Gastroesophageal sphincter (tissue), 4 donors: ENCODE measurements around the gene EHMT1. TPM values are rescaled to one million over a fixed set of nuclear protein-coding genes. Genes with fewer than 3 reads are reported as not detected.

Source experiments
- ATAC-seq: fragments of 150-250 bp; one replicate; pipeline ENCODE4 v1.9.1; 2016; ENCODE audit warnings: mild to moderate bottlenecking, moderate library complexity
- H3K27ac ChIP-seq, 4 donors: fragments of 200-600 bp; sonication (generic) in 3 of 4; 1 replicate in 3 of 4; 2 replicates in 1 of 4; pipeline ENCODE4 v1.5.1; 2016 to 2019
- H3K27me3 ChIP-seq: fragments of 200-600 bp; sonication (generic); one replicate; pipeline ENCODE4 v1.5.1; 2019
- H3K36me3 ChIP-seq, 2 donors: fragments of 200-600 bp; sonication (generic); one replicate each; pipeline ENCODE4 v1.5.1; 2019; ENCODE audit warnings: control low read depth in 1 of 2
- H3K4me1 ChIP-seq, 3 donors: fragments of 200-600 bp; sonication (generic); 1 replicate in 2 of 3; 2 replicates in 1 of 3; pipeline ENCODE4 v1.5.1; 2016 to 2019; ENCODE audit warnings: control low read depth in 2 of 3
- H3K4me3 ChIP-seq, 2 donors: fragments of 200-600 bp; sonication (generic); one replicate each; pipeline ENCODE4 v1.5.1; 2019; ENCODE audit warnings: mild to moderate bottlenecking in 1 of 2, moderate library complexity in 1 of 2
- H3K9me3 ChIP-seq, 3 donors: fragments of 200-600 bp; sonication (generic); one replicate each; pipeline ENCODE4 v1.5.1; 2017 to 2019; ENCODE audit warnings: control low read depth in 2 of 3
- EP300 ChIP-seq: sonication (generic); formaldehyde crosslinking; IDR thresholded peaks from one replicate; pipeline ENCODE4 v1.6.1; 2017; ENCODE audit warnings: antibody characterized with exemption, mild to moderate bottlenecking
- POLR2A ChIP-seq, 2 donors: fragments of 450-650 bp; IDR thresholded peaks; one replicate each; pipeline ENCODE4 v1.6.1; 2017; ENCODE audit warnings: antibody characterized with exemption in 2 of 2, mild to moderate bottlenecking in 2 of 2, moderate library complexity in 1 of 2
- POLR2AphosphoS5 ChIP-seq: sonication (generic); formaldehyde crosslinking; IDR thresholded peaks from one replicate; pipeline ENCODE4 v1.6.1; 2017; ENCODE audit warnings: antibody characterized with exemption
- WGBS, 2 donors: methylation state at CpG; one replicate each; pipeline ENCODE4 v1.1.5; 2018; ENCODE audit warnings: low coverage in 1 of 2; 5-methylcytosine and 5-hydroxymethylcytosine counted together
- total RNA-seq, 4 donors: library from RNA; depleted of rRNA; stranded (reverse); fragments of >200 nt; gene quantifications; one replicate each; pipeline ENCODE4 v1.1.0, GENCODE V29; 2016
- TF ChIP-seq, protein P1 (sequence below), 4 experiments: fragments of 200-600 bp in 2 of 4; fragments of 450-650 bp in 2 of 4; sonication (generic) in 1 of 4; IDR thresholded peaks; one replicate each; pipeline ENCODE4 v1.5.1; 2017 to 2019; ENCODE audit warnings: antibody characterized with exemption in 4 of 4, mild to moderate bottlenecking in 2 of 4, moderate library complexity in 2 of 4

EHMT1 gene
- total RNA-seq, 4 donors from 2014 or later = 49.2 to 79.7 (median 64.7) TPM

DNA sequence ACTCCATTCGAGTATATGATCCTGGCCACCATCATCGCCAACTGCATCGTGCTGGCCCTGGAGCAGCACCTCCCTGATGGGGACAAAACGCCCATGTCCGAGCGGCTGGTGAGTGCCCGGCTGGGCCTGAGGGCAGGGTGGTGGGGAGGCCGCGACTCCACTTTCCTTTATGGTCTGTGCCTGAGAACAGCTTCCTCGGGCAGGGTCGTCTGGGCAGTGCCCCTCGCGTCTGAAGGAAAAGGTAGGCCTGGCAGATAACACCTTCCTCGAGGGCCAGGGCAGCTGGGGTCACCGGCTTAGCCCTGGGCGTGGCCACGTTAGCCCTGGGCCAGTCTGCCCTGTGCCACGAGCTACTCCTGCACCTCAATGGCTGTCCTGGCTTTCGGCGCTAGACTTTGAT, 260.2 kb downstream of the EHMT1 start:
- Histone ChIP-seq H3K27me3 (peaks cover 78% of the 10 kb centered on the region), H3K4me3 (no peak overlapping the region), H3K9me3 (no peaks in the 10 kb centered on the region), H3K4me1 (peaks cover 0 to 12% (median 5%) of the 10 kb centered on the region in 3 donors), H3K27ac (no peak overlapping the region), H3K36me3 (no peaks in the 10 kb centered on the region)
- no CpG with 5 or more reads among the region's 20 CpGs for WGBS, 2 donors
- no peak for ATAC-seq
- TF ChIP-seq POLR2A (IDR thresholded peaks at IDR 0.05) (no peak), EP300 (no peak)

DNA sequence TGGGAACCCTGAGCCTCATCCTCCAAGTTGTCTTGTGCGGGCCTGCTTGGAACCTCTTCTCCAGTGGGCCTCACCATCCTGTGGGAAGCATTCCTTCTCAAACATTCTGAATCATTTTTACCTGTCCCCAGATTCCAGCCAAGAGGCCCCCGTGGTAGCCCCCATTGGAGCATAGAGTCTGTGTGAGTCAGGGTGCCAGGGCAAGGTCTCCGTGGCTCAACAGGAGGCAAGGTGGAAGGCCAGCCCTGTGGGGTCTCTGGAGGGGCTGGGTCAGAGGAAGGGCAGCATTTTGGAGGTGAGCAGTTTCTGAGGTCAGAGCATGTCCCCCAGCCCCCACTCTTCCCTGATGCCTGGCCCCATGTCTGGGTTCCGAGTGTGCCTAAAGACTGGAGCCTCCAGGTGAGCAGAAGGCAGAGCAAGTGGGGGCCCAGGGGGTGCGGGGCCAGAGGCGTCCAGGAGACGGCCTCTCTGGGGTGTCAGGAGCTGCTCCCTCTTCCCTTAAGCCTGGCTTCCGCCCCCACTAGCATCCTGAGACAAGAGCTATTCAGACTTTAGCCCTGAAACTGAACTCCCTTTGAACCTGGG, 260.9 kb downstream of the EHMT1 start:
- no peak overlapping the region for H3K27ac ChIP-seq
- TF ChIP-seq POLR2A (IDR thresholded peaks at IDR 0.05) (no peak), EP300 (no peak), POLR2AphosphoS5 (no peak)
- TF ChIP-seq, protein P1, sequence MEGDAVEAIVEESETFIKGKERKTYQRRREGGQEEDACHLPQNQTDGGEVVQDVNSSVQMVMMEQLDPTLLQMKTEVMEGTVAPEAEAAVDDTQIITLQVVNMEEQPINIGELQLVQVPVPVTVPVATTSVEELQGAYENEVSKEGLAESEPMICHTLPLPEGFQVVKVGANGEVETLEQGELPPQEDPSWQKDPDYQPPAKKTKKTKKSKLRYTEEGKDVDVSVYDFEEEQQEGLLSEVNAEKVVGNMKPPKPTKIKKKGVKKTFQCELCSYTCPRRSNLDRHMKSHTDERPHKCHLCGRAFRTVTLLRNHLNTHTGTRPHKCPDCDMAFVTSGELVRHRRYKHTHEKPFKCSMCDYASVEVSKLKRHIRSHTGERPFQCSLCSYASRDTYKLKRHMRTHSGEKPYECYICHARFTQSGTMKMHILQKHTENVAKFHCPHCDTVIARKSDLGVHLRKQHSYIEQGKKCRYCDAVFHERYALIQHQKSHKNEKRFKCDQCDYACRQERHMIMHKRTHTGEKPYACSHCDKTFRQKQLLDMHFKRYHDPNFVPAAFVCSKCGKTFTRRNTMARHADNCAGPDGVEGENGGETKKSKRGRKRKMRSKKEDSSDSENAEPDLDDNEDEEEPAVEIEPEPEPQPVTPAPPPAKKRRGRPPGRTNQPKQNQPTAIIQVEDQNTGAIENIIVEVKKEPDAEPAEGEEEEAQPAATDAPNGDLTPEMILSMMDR (IDR thresholded peaks at IDR 0.05) = no peak
- H3K4me3 ChIP-seq = no peak overlapping the region
- ATAC-seq = no peak
- peaks cover 0 to 12% (median 5%) of the 10 kb centered on the region in 3 donors for H3K4me1 ChIP-seq
- H3K27me3 ChIP-seq = peaks cover 74% of the 10 kb centered on the region
- no peaks in the 10 kb centered on the region for H3K36me3 ChIP-seq
- H3K9me3 ChIP-seq = no peaks in the 10 kb centered on the region
- 80% methylated on average over 1 of the region's 8 CpGs; no CpG with 5 or more reads in 1 of the 2 donors for WGBS, 2 donors

DNA sequence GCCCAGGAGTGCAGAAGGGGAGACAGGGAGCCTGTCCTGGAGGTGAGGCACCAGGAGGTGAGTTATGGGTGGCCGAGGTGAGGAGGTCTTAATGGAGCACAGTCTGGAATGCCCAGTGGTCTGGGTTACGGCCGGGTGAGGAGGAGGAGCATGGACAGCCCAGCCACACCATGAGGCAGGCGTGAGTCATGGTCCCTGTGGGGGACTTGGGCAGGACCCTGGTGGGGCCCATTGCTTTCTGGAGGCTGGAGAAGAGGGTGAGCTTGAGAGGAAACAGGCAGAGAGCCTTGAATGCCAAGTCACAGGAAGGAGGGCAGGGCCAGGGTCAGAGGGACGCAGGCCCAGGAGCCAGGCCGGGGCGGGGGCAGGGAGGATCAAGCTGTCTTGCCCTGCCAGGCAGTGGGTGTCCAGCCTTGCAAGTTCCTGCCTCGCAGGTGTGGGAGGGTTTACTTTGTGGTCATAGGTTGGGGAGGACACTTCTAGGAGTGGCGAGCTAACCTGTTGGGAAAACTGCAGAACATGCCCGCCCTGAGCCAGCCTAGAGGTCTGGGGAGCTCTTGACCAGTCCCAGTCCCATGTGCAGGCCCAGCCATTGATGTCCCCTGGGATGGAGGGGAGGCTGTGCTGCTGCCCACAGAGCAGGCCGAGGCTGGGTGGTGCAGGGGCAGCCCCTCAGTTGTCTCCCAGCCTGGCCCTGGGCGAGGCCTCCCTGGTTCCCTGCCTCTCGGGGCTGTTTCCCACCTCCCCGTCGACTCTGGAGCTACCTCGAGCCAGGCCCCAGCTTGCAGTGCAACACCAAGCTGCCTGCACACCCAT, 261.6 kb downstream of the EHMT1 start:
- no peak overlapping the region for H3K27ac ChIP-seq

DNA sequence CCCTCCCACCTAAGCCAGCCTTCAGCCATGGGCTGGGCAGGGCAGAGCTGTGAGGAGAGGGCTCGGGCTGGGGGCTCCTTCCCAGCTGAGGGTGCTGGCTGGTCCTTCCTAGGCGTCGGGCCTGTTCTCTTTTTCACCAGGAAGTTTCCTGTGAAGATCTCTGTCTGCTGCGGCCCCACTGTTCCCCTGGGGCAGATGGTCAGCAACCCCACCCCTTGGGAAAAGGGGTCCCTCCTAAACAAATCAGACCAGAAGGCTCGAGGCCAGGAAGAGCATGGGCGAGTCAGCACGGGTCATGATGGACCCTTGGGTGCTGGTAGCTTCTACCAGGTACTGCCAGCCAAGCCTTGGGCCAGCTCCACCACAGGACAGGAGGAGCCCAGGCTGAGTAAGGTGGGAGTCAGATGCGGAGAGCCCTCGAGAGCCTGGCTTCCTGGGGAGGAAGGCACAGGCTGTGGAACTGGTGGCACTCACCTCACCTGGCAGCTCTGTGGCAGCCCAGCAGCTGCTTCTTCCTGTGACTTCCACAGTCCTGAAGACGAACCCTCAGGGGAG, 262.2 kb downstream of the EHMT1 start:
- no peaks in the 10 kb centered on the region for H3K36me3 ChIP-seq
- ATAC-seq = no peak
- H3K4me3 ChIP-seq = no peak overlapping the region
- H3K4me1 ChIP-seq = peaks cover 0 to 12% (median 5%) of the 10 kb centered on the region in 3 donors
- H3K27me3 ChIP-seq = peaks cover 60% of the 10 kb centered on the region
- TF ChIP-seq POLR2A (IDR thresholded peaks at IDR 0.05) (no peak), EP300 (no peak), POLR2AphosphoS5 (no peak)
- WGBS, 2 donors = 59 to 60% methylated on average over 2 to 4 of the region's 10 CpGs
- no peaks in the 10 kb centered on the region for H3K9me3 ChIP-seq
- no peak overlapping the region for H3K27ac ChIP-seq

More for the DNA sequence above, 261.6 kb downstream of the EHMT1 start:
- TF ChIP-seq POLR2A (IDR thresholded peaks at IDR 0.05) (no peak), POLR2AphosphoS5 (no peak), EP300 (no peak)
- TF ChIP-seq, protein P1 (IDR thresholded peaks at IDR 0.05) = no peak
- H3K9me3 ChIP-seq = no peaks in the 10 kb centered on the region
- 51 to 80% methylated on average over 2 to 3 of the region's 16 CpGs for WGBS, 2 donors
- H3K36me3 ChIP-seq = no peaks in the 10 kb centered on the region
- H3K4me1 ChIP-seq = peaks cover 0 to 12% (median 5%) of the 10 kb centered on the region in 3 donors
- no peak overlapping the region for H3K4me3 ChIP-seq
- ATAC-seq = no peak
- peaks cover 67% of the 10 kb centered on the region for H3K27me3 ChIP-seq

DNA sequence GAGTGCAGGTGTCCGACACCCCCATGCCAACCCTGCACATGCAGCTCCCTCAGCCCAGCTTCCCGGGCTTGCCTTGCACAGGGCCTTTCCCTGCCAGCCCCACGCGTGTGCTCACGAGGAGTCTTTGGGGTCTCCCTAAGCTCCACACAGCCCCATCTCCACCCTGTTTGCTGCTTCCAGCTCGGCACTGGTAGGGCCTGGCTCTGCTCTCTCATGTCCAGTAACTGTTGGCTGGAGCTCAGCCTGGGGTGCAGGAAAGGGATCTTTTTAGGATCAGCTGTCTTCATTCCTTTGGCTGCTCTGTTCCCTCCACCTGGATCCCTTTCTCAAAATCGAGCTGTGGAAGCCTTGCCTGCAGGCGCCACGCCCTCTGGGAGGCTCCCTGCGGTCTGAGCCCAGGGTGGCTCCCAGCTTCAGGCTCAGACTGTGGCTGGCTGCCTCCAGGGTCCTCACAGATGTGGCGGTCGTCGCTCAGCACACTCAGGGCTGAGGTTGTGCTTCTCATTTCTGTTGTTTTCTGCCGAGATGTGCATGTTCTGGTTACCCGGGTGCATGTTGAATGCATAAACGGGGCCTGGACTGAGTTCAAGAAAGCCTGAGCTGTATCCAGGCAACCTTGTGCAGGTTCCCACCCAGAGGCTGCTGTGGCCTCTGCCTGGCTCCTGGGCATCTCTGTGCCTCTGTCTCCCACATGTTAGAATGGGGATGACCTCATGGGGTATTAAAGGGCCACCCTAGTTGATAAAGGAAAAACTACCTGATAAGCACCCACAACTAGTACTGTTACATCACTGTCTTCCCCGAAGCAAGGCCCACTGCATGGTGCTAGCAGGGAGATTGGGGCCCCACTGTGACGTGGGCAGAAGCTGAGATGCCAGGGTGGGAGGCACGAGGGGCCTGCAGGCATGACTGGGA, 263.0 kb downstream of the EHMT1 start:
- H3K4me1 ChIP-seq = peaks cover 0 to 12% (median 5%) of the 10 kb centered on the region in 3 donors
- H3K27me3 ChIP-seq = peaks cover 52% of the 10 kb centered on the region
- no peaks in the 10 kb centered on the region for H3K9me3 ChIP-seq
- no peak overlapping the region for H3K4me3 ChIP-seq
- no peaks in the 10 kb centered on the region for H3K36me3 ChIP-seq
- no peak overlapping the region for H3K27ac ChIP-seq
- 72 to 81% methylated on average over 6 to 9 of the region's 19 CpGs for WGBS, 2 donors
- TF ChIP-seq POLR2A (IDR thresholded peaks at IDR 0.05) (no peak), EP300 (no peak), POLR2AphosphoS5 (no peak)
- TF ChIP-seq, protein P1 (IDR thresholded peaks at IDR 0.05) = no peak
- ATAC-seq = no peak
